Fibroblast of mammary gland (primary cell): ENCODE results near the gene SEC16A.

Experiments used
- DNase-seq: peaks from one replicate; pipeline ENCODE4 v3.0.0-alpha.2; 2010; ENCODE audit warnings: low read depth
- H3K4me3 ChIP-seq: 2 replicates; pipeline ENCODE4 v1.5.1; 2011; ENCODE audit warnings: low read depth, mild to moderate bottlenecking, low read length, moderate library complexity; ENCODE audit not compliant: control insufficient read depth
- CTCF ChIP-seq: conservative IDR thresholded peaks from 2 replicates; pipeline ENCODE4 v1.5.1; 2011; ENCODE audit warnings: low read depth, low read length, inconsistent platforms; ENCODE audit not compliant: control insufficient read depth, insufficient read depth

Gene SEC16A

GRCh38 chr9:136507221-136507991 is 24.6 kb upstream of the SEC16A start:
- no peak for TF ChIP-seq CTCF
- H3K4me3 ChIP-seq, result no peak overlapping the region
- no peak for DNase-seq

DNA sequence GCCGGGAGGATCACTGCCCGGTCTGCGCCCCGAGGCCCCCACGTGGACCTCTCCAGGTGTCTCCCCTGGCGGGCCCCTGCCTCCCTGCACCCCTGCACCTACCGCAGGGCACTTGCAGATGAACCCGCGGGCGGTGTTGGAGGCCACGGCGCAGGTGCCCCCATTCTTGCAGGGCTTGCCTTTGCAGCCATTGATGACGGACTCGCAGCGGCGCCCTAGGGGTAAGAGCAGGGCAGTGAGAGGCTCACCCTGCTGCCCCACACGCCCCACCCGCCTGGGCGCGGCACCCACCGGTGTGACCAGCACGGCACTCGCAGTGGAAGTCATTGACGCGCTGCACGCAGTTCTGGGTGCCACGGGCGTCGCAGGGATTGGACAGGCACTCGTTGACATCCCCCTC is 23.6 kb upstream of the SEC16A start:
- no peak for TF ChIP-seq CTCF
- DNase-seq, result no peak
- H3K4me3 ChIP-seq, result no peak overlapping the region

DNA sequence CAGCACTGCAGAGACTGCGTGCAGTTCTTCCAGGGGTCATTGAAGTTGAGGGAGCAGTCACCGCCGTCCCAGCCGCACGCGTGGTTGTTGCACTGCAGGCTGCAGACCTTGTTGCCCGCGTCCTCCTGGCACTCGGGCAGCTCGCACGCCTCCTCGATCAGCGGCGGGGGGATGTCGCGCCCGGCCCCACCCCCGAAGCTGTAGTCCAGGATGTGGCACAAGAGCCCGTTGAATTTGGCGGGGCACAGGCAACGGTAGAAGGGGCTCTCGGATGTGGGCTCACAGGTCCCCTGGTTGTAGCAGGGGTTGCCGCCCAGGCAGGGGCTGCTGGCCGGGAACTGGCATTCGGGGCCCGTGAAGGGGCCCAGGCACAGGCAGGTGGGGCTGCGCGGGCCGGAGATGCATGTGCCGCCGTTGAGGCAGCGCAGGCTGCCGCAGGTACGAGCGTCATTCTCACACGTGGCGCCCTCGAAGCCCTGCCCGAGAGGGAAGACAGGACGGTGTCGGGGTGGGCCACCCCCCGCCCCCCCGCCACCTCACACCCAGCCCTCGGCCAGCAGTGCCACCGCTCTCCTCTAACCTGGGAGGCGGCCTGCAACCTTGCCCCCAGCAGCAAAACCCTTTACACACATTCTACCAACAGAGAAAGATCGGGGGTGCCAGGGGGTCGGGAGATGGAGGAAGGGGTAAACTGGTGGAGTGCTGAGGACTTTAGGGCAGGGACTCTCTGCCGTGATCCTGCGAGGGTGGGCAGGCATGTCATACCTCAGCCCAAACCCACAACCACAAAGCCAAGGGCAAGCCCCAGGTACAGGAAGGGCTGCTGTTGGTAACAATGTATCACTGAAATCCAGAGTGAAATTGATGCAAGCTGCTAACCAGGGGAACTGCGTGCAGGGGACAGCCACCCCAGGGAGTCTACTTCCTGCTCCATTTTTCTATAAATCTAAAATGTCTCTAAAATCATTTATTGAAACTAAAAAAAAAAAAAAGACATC is 22.9 kb upstream of the SEC16A start:
- TF ChIP-seq CTCF, result no peak
- DNase-seq, result no peak
- no peak overlapping the region for H3K4me3 ChIP-seq

GRCh38 chr9:136504512-136505348 is 21.9 kb upstream of the SEC16A start:
- no peak for TF ChIP-seq CTCF
- DNase-seq, result no peak
- H3K4me3 ChIP-seq, result no peak overlapping the region

- DNase-seq, result no peak
- no peak for TF ChIP-seq CTCF
- H3K4me3 ChIP-seq, result no peak overlapping the region
Observed at GRCh38 chr9:136502940-136503550, 20.2 kb upstream of the SEC16A start.

DNA sequence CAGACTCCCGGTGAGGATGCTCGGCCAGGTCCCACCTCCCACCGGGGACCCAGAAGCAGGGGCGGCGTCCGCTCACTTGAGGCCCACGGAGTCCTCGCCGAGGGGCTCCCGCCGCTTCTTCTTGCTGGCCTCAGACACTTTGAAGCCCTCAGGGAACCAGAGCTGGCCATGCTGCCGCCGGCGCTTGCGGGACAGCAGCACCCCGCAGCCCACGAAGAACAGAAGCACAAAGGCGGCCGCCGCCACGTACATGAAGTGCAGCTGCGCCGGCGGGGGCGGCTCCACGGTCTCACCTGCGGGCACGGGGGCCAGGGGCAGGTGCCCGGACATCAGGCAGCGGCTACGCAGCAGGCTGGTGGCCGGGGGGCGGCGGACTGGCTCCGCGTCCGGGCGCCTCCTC is 19.4 kb upstream of the SEC16A start:
- no peak overlapping the region for H3K4me3 ChIP-seq
- DNase-seq, result no peak
- no peak for TF ChIP-seq CTCF
